Coronary artery (tissue), 2 donors: ENCODE results near the gene FBN2.

Experiments used
- DNase-seq: peaks from one replicate; pipeline ENCODE4 v3.0.0-alpha.2; 2017; ENCODE audit warnings: low spot score
- H3K27ac ChIP-seq, 2 donors: fragments of 200-600 bp; sonication (generic); one replicate each; pipeline ENCODE4 v1.5.1; 2016 to 2019
- H3K4me3 ChIP-seq: fragments of 200-600 bp; sonication (generic); 2 replicates; pipeline ENCODE4 v1.5.1; 2016; ENCODE audit warnings: mild to moderate bottlenecking, moderate library complexity
- CTCF ChIP-seq: fragments of 200-600 bp; sonication (generic); IDR thresholded peaks from one replicate; pipeline ENCODE4 v1.5.1; 2019; ENCODE audit warnings: antibody characterized with exemption

FBN2 gene

GRCh38 chr5:128480906-128481633 is 57.0 kb downstream of the FBN2 start:
- TF ChIP-seq CTCF = no peak
- Histone ChIP-seq H3K27ac (no peak overlapping the region), H3K4me3 (no peak overlapping the region)
- DNase-seq = no peak

GRCh38 chr5:128480158-128480557 is 57.9 kb downstream of the FBN2 start:
- H3K4me3 ChIP-seq = no peak overlapping the region
- no peak for DNase-seq
- no peak overlapping the region for H3K27ac ChIP-seq
- no peak for TF ChIP-seq CTCF

- TF ChIP-seq CTCF = no peak
- DNase-seq = no peak
- H3K4me3 ChIP-seq = no peak overlapping the region
- H3K27ac ChIP-seq = no peak overlapping the region
Measured at GRCh38 chr5:128478386-128479368, 59.4 kb downstream of the FBN2 start.

- TF ChIP-seq CTCF = no peak
- Histone ChIP-seq H3K27ac (no peak overlapping the region), H3K4me3 (no peak overlapping the region)
- DNase-seq = no peak
Measured at GRCh38 chr5:128477944-128478343, 60.1 kb downstream of the FBN2 start.

GRCh38 chr5:128475693-128476092 is 62.4 kb downstream of the FBN2 start:
- Histone ChIP-seq H3K4me3 (no peak overlapping the region), H3K27ac (no peak overlapping the region)
- no peak for TF ChIP-seq CTCF
- no peak for DNase-seq

GRCh38 chr5:128472919-128473318 is 65.1 kb downstream of the FBN2 start:
- Histone ChIP-seq H3K4me3 (no peak overlapping the region), H3K27ac (no peak overlapping the region)
- DNase-seq = no peak
- no peak for TF ChIP-seq CTCF
